GM21367 (cell line): Measurements from ENCODE around the gene SUCLG2.
"Not testable (repeated sequence)": the region's sequence is repeated elsewhere in the genome, so short reads cannot be mapped to it uniquely, and the experiment has no call there.

Experiments used
- ATAC-seq: cut with Tn5 transposase; IDR thresholded peaks from one replicate; pipeline ENCODE4 v1.9.1; 2021; ENCODE audit not compliant: unreplicated experiment

The SUCLG2 gene

DNA sequence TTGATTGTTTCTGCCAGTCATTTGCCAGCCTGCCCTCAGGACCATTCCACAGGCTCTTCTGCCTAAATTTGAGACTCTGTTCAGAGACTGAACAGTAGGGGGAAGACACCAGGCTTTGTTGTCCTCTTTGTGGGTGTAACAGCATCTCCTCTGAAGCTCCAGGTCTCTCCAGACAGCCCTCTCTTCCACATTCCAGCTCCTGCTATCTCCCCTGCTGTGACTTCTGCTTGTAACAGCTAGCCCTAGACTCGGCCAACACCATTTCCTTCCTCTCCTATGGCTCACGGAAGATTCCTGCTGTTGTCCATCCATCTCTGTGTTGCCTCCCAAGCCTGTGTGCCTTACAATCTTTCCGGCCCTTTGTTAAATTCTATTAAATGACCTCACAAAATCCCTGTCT lies 40.2 kb downstream of the SUCLG2 start:
- ATAC-seq: no peak

DNA sequence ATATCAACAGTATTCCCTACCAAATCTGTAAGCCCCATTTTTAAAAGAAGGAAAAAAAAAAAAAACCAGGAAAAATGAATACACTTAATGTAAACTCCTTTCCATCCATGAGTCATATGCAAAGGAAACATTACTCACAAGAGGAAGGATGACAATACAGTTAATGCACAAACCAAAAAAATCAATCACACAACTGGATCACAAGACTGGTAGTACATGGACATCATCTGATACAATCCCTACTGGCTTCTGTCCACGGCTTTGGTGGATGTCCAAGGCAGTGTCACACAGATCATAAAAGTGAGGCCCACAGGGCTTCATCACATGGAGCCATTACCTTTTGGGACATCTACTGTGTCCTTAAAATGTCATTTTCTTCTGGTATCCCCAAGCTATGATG lies 44.0 kb downstream of the SUCLG2 start:
- no peak for ATAC-seq

DNA sequence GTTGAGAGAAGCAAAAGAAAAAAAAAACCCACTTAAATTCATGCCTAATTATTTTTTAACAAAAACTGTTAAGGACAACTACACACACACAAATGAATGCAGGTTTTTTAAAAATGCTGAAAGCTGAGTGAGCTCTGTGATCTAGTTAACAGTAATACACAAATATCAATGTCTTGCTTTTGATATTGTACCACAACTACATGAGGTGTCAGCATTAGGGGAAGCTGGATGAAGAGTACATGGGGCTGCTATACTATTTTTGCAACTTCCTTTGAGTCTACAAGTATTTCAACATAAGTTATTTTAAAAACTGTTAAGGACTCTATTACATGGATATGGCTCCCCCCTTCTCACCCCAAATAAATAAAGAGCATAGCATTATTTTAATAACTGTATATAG lies 44.7 kb downstream of the SUCLG2 start:
- no peak for ATAC-seq

GRCh38 chr3:67608034-67608433 lies 46.4 kb downstream of the SUCLG2 start:
- no peak for ATAC-seq

DNA sequence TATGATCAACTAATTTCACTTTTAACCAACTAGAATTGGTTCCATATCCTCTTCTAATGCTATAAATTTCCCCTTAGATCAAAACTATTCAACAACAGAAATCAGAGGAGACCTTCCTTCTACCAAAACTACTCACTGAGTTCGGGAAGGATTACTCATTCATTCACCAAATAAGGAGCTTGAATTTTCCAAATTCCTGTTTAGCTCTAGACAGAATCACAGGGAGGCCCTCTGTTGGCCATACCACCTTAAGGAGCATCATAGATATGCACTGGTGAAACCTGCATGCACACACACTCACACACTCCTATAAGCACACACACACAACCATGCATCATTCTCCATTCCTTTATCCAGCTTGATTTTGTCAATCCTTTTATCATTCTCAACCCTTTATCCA lies 49.0 kb downstream of the SUCLG2 start:
- ATAC-seq: no peak

- no peak for ATAC-seq
Measured at GRCh38 chr3:67602816-67603215, 51.6 kb downstream of the SUCLG2 start.

GRCh38 chr3:67601919-67602608 lies 52.3 kb downstream of the SUCLG2 start:
- no peak for ATAC-seq

DNA sequence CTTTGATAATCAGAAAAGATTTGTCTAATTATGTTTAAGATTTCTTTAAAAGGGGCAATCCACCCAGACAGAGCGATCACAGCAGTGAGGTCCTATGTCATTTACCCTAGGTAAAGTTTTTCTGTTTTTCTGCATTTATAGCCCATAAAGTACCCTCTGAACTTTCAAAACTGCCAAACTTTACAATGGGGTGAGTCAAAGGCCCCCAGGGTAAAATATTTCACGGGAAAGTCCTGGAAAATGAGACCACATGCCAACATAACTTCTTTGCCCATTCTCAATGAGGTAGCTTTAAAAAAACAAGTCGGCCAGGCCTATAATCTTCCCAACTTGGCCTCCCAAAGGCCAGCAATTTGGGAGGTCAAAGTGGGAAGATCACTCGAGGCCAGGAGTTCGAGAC lies 53.0 kb downstream of the SUCLG2 start:
- ATAC-seq: no peak

DNA sequence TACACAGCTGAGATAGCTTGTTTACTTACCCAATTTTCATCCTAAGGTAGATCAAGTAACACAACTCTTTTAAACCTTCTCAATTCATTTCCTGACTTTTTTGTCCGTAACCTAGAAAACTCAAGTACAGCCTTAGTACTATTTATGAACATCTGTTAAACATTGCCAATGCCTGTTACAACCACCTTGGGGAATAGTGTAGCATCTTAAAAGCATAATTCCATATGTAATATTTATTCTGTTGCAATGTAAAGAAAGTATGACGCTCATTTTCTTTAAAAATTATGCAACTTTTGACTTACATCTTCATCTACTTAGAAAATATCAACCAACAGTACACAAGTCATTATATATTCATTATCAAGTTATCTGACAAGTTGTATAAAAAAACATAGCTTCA lies 54.6 kb downstream of the SUCLG2 start:
- ATAC-seq: no peak

GRCh38 chr3:67598814-67599556 lies 55.4 kb downstream of the SUCLG2 start:
- no peak for ATAC-seq

- ATAC-seq: no peak
Measured at GRCh38 chr3:67595424-67595823, 59.0 kb downstream of the SUCLG2 start.

DNA sequence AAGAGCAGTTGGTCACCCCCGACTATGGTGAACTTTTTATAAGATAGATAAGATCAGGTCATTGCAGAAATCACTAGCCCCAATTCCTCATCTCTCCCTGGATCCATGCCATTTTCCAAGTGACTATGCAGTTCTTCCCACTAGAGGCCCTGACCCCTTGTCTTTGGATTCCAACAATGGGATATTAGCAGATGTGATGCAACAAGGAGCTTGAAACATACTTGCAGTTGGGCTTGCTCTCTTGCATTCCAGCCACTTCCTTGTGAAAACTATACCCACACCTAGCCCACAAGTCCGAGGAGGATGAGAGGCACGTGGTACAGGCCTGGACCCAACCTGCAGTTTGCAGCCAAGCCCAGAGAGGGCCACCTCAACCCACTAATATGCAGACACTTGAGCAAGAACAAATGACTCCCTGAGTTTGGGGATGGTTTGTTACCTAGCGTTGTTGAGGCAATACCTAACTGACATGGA lies 60.6 kb downstream of the SUCLG2 start:
- ATAC-seq: no peak

DNA sequence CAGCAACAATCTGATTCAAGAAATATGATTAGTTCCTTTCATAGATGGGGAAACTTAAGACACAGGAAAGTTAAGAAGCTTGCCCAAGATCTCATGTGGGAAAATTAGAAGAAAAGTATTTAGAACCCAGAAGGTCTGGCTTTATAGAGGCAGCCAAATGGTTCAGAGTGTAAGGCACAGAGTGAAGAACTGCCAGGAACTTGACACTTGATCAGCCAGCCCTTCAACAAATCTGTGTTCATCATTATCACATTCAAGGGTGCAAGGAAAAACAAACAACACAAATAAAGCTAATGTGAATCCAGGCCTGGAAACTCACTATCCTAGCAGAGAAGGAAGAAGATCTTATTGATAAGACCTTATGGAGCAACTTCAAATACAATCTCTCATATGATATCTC lies 62.4 kb downstream of the SUCLG2 start:
- no peak for ATAC-seq

GRCh38 chr3:67587811-67588210 lies 66.6 kb downstream of the SUCLG2 start:
- no peak for ATAC-seq

DNA sequence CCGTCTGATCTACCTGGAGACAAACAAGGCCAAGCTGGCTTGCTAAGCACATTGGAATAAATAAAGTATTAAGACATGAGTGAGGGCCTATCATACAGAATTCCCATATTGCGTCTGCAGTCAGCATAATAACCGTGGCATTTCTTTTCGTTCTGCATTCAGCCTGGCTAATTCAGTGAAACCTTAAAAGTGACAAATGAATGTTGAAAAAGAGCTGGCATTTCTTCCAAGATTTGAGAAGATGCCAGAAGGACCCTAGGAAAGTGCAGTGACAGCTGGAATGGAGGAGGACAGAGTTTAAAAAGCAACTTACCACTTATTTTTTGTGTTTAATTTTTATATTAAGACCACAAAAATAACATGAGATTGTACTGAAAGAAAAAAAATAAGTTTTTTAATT lies 67.1 kb downstream of the SUCLG2 start:
- no peak for ATAC-seq

DNA sequence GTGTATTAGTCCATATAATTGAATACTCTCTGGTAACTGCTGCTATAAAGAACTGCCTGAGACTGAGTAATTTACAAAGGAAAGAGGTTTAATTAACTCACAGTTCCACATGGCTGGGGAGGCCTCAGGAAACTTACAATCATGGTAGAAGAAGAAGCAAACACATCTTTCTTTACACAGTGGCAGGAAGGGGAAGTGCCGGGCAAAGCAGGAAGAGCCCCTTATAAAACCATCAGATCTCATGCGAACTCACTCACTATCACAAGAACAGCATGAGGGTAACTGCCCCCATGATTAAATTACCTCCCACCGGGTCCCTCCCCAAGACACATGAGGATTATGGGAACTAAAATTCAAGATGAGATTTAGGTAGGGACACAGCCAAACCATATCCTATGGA lies 69.8 kb downstream of the SUCLG2 start:
- not testable (repeated sequence) for ATAC-seq

GRCh38 chr3:67580430-67581000 lies 73.9 kb downstream of the SUCLG2 start:
- ATAC-seq: no peak

DNA sequence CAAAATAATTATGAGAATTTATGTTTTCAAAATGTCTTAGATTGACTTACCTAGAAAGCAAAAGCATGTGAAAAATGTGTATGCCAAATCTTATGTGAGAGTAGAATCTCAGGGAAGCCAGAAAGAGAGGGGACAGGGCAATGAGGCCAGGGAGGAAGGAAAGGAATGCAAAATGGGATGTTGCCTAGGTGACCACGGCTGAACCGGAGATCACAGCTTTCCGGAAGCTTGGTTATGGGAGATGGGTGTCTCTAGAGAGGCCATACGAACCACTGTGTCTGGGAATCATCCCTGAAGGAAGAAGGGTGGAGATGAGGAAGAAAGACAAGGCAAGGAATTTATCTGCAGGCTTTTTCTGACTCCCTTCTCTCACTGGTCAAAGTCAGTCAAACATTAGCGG lies 76.0 kb downstream of the SUCLG2 start:
- ATAC-seq: no peak

DNA sequence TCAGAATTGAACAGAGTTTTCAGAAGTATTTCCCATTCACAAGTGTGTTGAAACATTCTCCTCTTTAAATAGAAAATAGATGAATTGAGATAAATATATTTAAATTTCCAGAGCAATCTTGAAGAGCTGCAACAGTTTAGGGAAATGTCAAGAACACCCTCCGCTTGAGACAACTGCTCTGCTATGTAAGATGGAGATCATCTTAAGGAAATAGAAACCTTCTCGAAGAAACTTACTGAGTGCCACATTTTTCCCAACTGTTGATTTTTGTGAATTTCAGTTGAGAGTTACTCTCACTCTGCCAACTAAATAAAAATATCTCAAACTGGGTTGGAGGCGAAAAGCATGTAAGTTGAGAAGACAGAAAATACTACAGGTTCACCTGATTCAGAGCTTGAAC lies 78.0 kb downstream of the SUCLG2 start:
- ATAC-seq: no peak

- no peak for ATAC-seq
Measured at GRCh38 chr3:67569324-67569723, 85.1 kb downstream of the SUCLG2 start.

DNA sequence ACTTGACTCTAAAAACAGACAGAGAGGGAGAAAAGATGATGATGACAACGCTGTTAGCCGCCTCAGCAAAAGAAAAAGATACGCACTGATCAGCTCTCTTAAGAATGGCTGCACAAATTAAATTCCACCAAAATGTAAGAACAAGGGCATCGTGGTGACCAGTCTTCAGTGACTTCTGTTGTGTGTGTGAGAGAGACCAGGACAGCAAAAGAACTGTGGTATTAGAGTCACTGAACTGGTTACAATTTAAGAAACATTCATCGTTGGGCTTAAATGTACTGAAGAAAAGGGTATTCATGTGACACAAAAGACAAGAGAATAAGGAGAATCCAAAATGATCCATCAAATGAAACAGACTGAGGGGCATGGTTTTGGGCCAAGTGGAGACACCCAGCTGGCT lies 86.5 kb downstream of the SUCLG2 start:
- ATAC-seq: no peak

GRCh38 chr3:67564973-67565372 lies 89.4 kb downstream of the SUCLG2 start:
- ATAC-seq: no peak
